Activated CD4-positive, alpha-beta T cell treated with anti-CD3 and anti-CD28 coated beads, Interleukin-2, amount 10 ng/mL, durations not matched to agents 24 days and 14 days (primary cell): ENCODE results near the gene OSBPL10. TPM values are rescaled to one million over a fixed set of nuclear protein-coding genes. Genes with fewer than 3 reads are reported as not detected.

Source experiments
- DNase-seq: peaks from one replicate; pipeline ENCODE4 v3.0.0; 2022
- H3K27ac Mint-ChIP-seq: one replicate; pipeline ENCODE4 v1.8.0; 2022; ENCODE audit warnings: mild to moderate bottlenecking, mixed read lengths
- H3K27me3 Mint-ChIP-seq: one replicate; pipeline ENCODE4 v1.8.0; 2022; ENCODE audit warnings: mixed read lengths
- H3K36me3 Mint-ChIP-seq: one replicate; pipeline ENCODE4 v1.8.0; 2022; ENCODE audit warnings: low read depth, mild to moderate bottlenecking, mixed read lengths
- H3K4me1 Mint-ChIP-seq: one replicate; pipeline ENCODE4 v1.8.0; 2021; ENCODE audit warnings: mixed read lengths
- H3K4me3 Mint-ChIP-seq: one replicate; pipeline ENCODE4 v1.8.0; 2022; ENCODE audit warnings: mild to moderate bottlenecking, moderate library complexity, mixed read lengths
- H3K9me3 Mint-ChIP-seq: one replicate; pipeline ENCODE4 v1.8.0; 2021; ENCODE audit warnings: mixed read lengths
- intact Hi-C: fragments of 100-400 bp; cut with micrococcal nuclease; formaldehyde crosslinking; loops from one replicate; pipeline ENCODE4 v1.15.1; 2023
- total RNA-seq: library from RNA; stranded (reverse); gene quantifications from 2 replicates; pipeline ENCODE4 v1.2.3, GENCODE V29; 2022

OSBPL10 gene
- total RNA-seq, 1 donor from 2014 or later, result 14.5 TPM

- H3K36me3 Mint-ChIP-seq, result peaks cover 29% of the 10 kb centered on the region
- H3K27me3 Mint-ChIP-seq, result no peaks in the 10 kb centered on the region
- no peak overlapping the region for H3K4me3 Mint-ChIP-seq
- DNase-seq, result no peak
- no peak overlapping the region for H3K27ac Mint-ChIP-seq
- peaks cover 21% of the 10 kb centered on the region for H3K9me3 Mint-ChIP-seq
- intact Hi-C loops, result no loop called here
- H3K4me1 Mint-ChIP-seq, result peaks cover 8% of the 10 kb centered on the region
Measured at GRCh38 chr3:31659246-31659645, 321.8 kb downstream of the OSBPL10 start.

GRCh38 chr3:31654998-31655397 is 326.1 kb downstream of the OSBPL10 start:
- peaks cover 49% of the 10 kb centered on the region for H3K36me3 Mint-ChIP-seq
- no peak overlapping the region for H3K27ac Mint-ChIP-seq
- H3K9me3 Mint-ChIP-seq, result peaks cover 44% of the 10 kb centered on the region
- no peak overlapping the region for H3K4me3 Mint-ChIP-seq
- intact Hi-C loops, result no loop called here
- no peak for DNase-seq
- H3K27me3 Mint-ChIP-seq, result no peaks in the 10 kb centered on the region
- no peaks in the 10 kb centered on the region for H3K4me1 Mint-ChIP-seq

- peaks cover 57% of the 10 kb centered on the region for H3K9me3 Mint-ChIP-seq
- H3K27me3 Mint-ChIP-seq, result no peaks in the 10 kb centered on the region
- H3K36me3 Mint-ChIP-seq, result peaks cover 62% of the 10 kb centered on the region
- intact Hi-C loops, result no loop called here
- H3K27ac Mint-ChIP-seq, result no peak overlapping the region
- no peaks in the 10 kb centered on the region for H3K4me1 Mint-ChIP-seq
- DNase-seq, result no peak
- no peak overlapping the region for H3K4me3 Mint-ChIP-seq
Measured at GRCh38 chr3:31653464-31653863, 327.6 kb downstream of the OSBPL10 start.

DNA sequence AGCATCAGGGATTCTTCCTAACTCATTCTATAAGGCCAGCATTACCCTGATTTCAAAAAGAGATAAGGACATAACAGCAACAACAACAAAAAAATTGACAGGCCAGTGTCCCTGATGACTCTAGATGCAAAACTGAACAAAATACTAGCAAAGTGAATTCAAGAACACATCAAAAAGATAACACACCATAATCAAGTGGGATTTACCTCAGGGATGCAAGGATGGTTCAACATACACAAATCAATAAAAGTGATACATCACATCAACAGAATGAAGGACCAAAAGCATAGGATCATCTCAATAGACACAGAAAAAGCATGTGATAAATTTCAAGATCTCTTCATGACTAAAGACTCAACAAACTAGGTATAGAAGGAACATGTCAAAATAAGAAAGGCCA is 328.8 kb downstream of the OSBPL10 start:
- no peak overlapping the region for H3K27ac Mint-ChIP-seq
- DNase-seq, result no peak
- no peak overlapping the region for H3K4me3 Mint-ChIP-seq
- H3K4me1 Mint-ChIP-seq, result no peaks in the 10 kb centered on the region
- intact Hi-C loops, result no loop called here
- peaks cover 49% of the 10 kb centered on the region for H3K9me3 Mint-ChIP-seq
- H3K27me3 Mint-ChIP-seq, result no peaks in the 10 kb centered on the region
- H3K36me3 Mint-ChIP-seq, result peaks cover 68% of the 10 kb centered on the region

GRCh38 chr3:31648286-31648968 is 332.6 kb downstream of the OSBPL10 start:
- Mint-ChIP-seq H3K4me3 (no peak overlapping the region), H3K9me3 (peaks cover 43% of the 10 kb centered on the region), H3K27me3 (no peaks in the 10 kb centered on the region), H3K36me3 (peaks cover 74% of the 10 kb centered on the region), H3K4me1 (no peaks in the 10 kb centered on the region), H3K27ac (no peak overlapping the region)
- DNase-seq, result no peak
- intact Hi-C loops, result no loop called here

GRCh38 chr3:31645256-31645655 is 335.8 kb downstream of the OSBPL10 start:
- DNase-seq, result no peak
- H3K36me3 Mint-ChIP-seq, result peaks cover 65% of the 10 kb centered on the region
- no peak overlapping the region for H3K4me3 Mint-ChIP-seq
- no peaks in the 10 kb centered on the region for H3K27me3 Mint-ChIP-seq
- intact Hi-C loops, result no loop called here
- no peaks in the 10 kb centered on the region for H3K4me1 Mint-ChIP-seq
- no peak overlapping the region for H3K27ac Mint-ChIP-seq
- peaks cover 27% of the 10 kb centered on the region for H3K9me3 Mint-ChIP-seq

GRCh38 chr3:31639828-31640227 is 341.2 kb downstream of the OSBPL10 start:
- peaks cover 39% of the 10 kb centered on the region for H3K36me3 Mint-ChIP-seq
- intact Hi-C loops, result loop anchor here (5.0 to 10.0 kb wide), 3 partner anchors 48 to 985 kb away; partner anchors contain the start of gene STT3B
- no peaks in the 10 kb centered on the region for H3K27me3 Mint-ChIP-seq
- H3K27ac Mint-ChIP-seq, result no peak overlapping the region
- H3K4me1 Mint-ChIP-seq, result peaks cover 20% of the 10 kb centered on the region
- peaks cover 5% of the 10 kb centered on the region for H3K9me3 Mint-ChIP-seq
- H3K4me3 Mint-ChIP-seq, result no peak overlapping the region
- DNase-seq, result no peak

DNA sequence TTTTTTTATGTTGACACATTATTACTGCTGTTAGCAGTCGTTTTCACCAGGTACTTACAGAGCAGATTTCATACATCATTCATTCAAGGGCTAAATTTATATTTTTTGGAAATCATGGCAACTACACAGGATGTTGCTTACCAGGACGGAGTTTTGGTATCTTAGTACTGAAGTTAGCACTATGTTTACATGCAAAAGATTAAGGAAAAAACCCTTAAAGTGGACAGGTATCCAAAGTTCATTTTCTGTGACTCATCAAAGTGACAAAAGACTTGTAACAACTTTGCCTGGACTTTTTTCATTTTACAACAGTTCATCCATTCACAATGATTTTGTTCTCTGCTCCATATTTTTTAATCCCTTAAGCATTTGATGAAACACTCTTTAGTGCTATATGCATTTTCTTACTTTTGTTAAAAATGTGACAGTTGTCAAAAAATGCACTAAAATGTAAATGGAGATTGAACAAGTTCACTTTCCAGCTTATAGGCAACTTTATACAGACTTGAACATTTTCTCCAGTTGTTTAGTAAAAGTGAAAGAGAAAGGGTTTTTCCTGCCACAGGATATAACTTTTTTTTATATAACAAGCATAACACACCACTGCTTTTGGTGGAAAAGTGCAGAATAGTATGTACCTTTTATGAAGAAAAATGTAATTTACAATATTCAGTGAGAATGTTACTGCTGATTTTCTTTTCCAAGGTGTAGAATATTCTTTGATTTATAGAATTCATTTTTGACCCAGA is 344.2 kb downstream of the OSBPL10 start:
- peak overlapping the region; percentile 69 for H3K4me3 Mint-ChIP-seq
- no peaks in the 10 kb centered on the region for H3K9me3 Mint-ChIP-seq
- no peaks in the 10 kb centered on the region for H3K27me3 Mint-ChIP-seq
- peaks cover 26% of the 10 kb centered on the region for H3K4me1 Mint-ChIP-seq
- H3K36me3 Mint-ChIP-seq, result peaks cover 39% of the 10 kb centered on the region
- DNase-seq, result no peak
- intact Hi-C loops, result loop anchor here (5.0 to 10.0 kb wide), 3 partner anchors 45 to 982 kb away; partner anchors contain the start of gene STT3B
- peak overlapping the region; percentile 90 for H3K27ac Mint-ChIP-seq

GRCh38 chr3:31636049-31636448 is 345.0 kb downstream of the OSBPL10 start:
- peaks cover 26% of the 10 kb centered on the region for H3K4me1 Mint-ChIP-seq

DNA sequence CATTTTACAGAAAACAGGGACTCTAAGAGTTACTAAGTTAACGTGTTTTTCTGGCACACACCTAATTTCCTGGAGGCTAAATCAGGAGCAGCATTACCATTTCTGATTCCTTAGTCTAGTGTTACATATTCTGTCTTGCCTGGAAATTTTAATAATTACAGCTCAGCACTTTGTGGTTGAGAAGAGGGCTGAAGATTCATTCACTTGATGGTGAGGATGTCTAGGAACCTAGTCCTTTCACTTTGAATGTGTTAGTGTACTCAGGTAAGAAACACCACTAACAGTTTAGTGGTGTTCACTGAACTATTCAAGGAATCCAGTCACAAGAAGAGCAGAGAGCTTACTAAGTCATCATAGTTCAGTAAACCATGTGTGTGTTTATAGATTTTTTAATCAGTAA is 345.5 kb downstream of the OSBPL10 start:
- H3K27ac Mint-ChIP-seq, result peak overlapping the region; percentile 90
- peak overlapping the region; percentile 24 for H3K4me3 Mint-ChIP-seq
- no peaks in the 10 kb centered on the region for H3K27me3 Mint-ChIP-seq
- no peaks in the 10 kb centered on the region for H3K9me3 Mint-ChIP-seq
- peaks cover 26% of the 10 kb centered on the region for H3K4me1 Mint-ChIP-seq
- peaks cover 47% of the 10 kb centered on the region for H3K36me3 Mint-ChIP-seq
- peak; percentile 60 for DNase-seq
- intact Hi-C loops, result loop anchor here (1.0 to 10.0 kb wide), 4 partner anchors 43 to 981 kb away; partner anchors contain the start of gene STT3B

More at GRCh38 chr3:31636049-31636448, 345.0 kb downstream of the OSBPL10 start:
- H3K4me3 Mint-ChIP-seq, result peak overlapping the region; percentile 24
- peak overlapping the region; percentile 90 for H3K27ac Mint-ChIP-seq
- H3K27me3 Mint-ChIP-seq, result no peaks in the 10 kb centered on the region
- H3K36me3 Mint-ChIP-seq, result peaks cover 42% of the 10 kb centered on the region
- DNase-seq, result no peak
- H3K9me3 Mint-ChIP-seq, result no peaks in the 10 kb centered on the region
- intact Hi-C loops, result loop anchor here (5.0 to 10.0 kb wide), 3 partner anchors 44 to 981 kb away; partner anchors contain the start of gene STT3B

DNA sequence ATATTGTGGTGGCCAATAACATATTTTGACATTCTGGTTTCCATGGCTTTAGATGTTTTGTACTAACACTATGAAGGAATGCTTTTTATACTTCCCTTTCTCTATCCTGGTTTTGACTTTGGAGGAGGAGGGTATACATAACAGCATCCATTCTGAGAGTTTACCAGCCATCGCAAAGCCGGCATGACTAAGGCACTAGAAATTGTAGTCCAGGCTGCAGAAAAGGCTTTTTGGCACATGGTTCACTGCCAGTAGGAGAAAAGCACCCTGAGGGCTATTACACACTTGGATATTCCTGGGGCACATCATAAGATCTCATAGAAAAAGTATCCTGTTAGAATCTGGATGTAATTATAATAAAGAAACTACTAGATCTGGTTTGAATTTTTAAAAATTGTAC is 346.6 kb downstream of the OSBPL10 start:
- intact Hi-C loops, result loop anchor here (10.0 kb wide), 1 partner anchor 980 kb away; no protein-coding TSS in a partner anchor
- Mint-ChIP-seq H3K36me3 (peaks cover 52% of the 10 kb centered on the region), H3K4me3 (no peak overlapping the region), H3K9me3 (no peaks in the 10 kb centered on the region), H3K4me1 (peaks cover 26% of the 10 kb centered on the region), H3K27ac (peak overlapping the region; percentile 9), H3K27me3 (no peaks in the 10 kb centered on the region)
- no peak for DNase-seq

DNA sequence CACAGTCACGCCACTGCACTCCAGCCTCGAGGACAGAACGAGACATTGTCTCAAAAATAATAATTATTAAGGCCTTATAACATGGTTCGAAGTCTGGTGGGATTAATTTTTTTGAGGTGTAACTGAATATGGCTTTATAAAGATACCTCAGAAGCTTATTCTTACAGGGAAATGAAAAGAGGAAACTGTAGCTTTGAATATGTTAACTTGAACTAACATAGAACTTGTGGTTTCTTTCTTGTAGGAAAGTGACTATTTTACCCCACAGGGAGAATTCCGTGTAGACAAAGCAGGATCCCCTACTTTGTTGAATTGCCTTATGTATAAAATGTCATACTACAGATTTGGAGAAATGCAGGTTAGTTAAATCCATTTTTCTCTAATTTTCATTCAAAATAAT is 352.0 kb downstream of the OSBPL10 start:
- Mint-ChIP-seq H3K27me3 (no peaks in the 10 kb centered on the region), H3K4me1 (peaks cover 13% of the 10 kb centered on the region), H3K27ac (no peak overlapping the region), H3K4me3 (no peak overlapping the region), H3K36me3 (peaks cover 74% of the 10 kb centered on the region), H3K9me3 (no peaks in the 10 kb centered on the region)
- intact Hi-C loops, result no loop called here
- no peak for DNase-seq

GRCh38 chr3:31625358-31625757 is 355.7 kb downstream of the OSBPL10 start:
- no peak for DNase-seq
- Mint-ChIP-seq H3K27ac (no peak overlapping the region), H3K36me3 (peaks cover 72% of the 10 kb centered on the region), H3K4me1 (peaks cover 23% of the 10 kb centered on the region), H3K27me3 (no peaks in the 10 kb centered on the region), H3K4me3 (no peak overlapping the region), H3K9me3 (no peaks in the 10 kb centered on the region)
- intact Hi-C loops, result no loop called here

- Mint-ChIP-seq H3K4me1 (peaks cover 23% of the 10 kb centered on the region), H3K27me3 (no peaks in the 10 kb centered on the region), H3K4me3 (no peak overlapping the region), H3K36me3 (peaks cover 68% of the 10 kb centered on the region), H3K9me3 (no peaks in the 10 kb centered on the region), H3K27ac (no peak overlapping the region)
- intact Hi-C loops, result no loop called here
- DNase-seq, result no peak
Measured at GRCh38 chr3:31624083-31624709, 356.9 kb downstream of the OSBPL10 start.
